Fibroblast of pulmonary artery (primary cell): ENCODE results near the gene SLU7.

Source experiments
- DNase-seq: peaks from one replicate; pipeline ENCODE4 v3.0.0-alpha.2; 2010; ENCODE audit warnings: low read depth
- H3K4me3 ChIP-seq: replicated peaks from 2 replicates; pipeline ENCODE4 v1.5.1; 2011; ENCODE audit warnings: low read depth, mild to moderate bottlenecking, control low read depth, low read length, moderate library complexity
- TF ChIP-seq, protein P1 (sequence below): IDR thresholded peaks from 2 replicates; pipeline ENCODE4 v1.5.1; 2011; ENCODE audit warnings: mild to moderate bottlenecking, control low read depth, low read length, inconsistent platforms; ENCODE audit errors: missing control alignments

Gene SLU7

DNA sequence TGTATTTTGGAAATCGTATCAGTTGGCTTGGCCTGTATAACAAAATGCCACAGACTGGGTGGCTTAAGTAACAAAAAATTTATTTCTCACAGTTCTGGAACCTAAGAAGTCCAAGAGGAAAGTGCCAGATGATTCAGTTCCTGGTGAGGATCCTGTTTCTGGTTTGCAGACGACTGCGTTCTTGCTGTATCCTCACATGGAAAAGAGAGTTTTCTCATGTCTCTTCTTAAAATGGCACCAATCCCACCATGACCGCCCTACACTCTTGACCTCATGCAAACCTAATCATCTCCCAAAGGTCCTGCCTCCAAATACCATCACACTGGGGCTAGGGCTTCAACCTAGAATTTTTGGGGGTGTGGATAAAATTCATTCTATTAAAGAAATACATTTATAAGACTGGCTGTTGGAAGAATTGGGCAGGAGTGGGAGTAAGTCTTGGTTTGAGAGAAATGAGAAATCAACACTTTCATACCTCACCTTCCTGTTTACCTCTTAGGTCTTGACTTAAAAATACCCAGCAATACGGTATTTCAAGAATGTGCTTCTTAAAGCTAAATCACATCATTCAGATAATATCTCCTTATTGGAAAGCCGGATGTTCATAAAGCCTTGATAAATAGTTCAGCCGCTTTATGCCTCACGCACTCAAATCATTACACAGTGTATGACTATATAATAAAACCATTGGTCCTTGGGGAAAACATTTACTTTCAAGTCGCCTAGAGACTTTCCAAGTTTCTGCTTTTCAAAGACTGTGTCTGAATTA is 31.5 kb upstream of the SLU7 start:
- TF ChIP-seq, protein P1, sequence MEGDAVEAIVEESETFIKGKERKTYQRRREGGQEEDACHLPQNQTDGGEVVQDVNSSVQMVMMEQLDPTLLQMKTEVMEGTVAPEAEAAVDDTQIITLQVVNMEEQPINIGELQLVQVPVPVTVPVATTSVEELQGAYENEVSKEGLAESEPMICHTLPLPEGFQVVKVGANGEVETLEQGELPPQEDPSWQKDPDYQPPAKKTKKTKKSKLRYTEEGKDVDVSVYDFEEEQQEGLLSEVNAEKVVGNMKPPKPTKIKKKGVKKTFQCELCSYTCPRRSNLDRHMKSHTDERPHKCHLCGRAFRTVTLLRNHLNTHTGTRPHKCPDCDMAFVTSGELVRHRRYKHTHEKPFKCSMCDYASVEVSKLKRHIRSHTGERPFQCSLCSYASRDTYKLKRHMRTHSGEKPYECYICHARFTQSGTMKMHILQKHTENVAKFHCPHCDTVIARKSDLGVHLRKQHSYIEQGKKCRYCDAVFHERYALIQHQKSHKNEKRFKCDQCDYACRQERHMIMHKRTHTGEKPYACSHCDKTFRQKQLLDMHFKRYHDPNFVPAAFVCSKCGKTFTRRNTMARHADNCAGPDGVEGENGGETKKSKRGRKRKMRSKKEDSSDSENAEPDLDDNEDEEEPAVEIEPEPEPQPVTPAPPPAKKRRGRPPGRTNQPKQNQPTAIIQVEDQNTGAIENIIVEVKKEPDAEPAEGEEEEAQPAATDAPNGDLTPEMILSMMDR, result no peak
- no peak overlapping the region for H3K4me3 ChIP-seq
- DNase-seq, result peak; percentile 26

- DNase-seq, result no peak
- H3K4me3 ChIP-seq, result no peak overlapping the region
- TF ChIP-seq, protein P1, result no peak
Observed at GRCh38 chr5:160449458-160449857, 30.6 kb upstream of the SLU7 start.

- H3K4me3 ChIP-seq, result no peak overlapping the region
- no peak for DNase-seq
Observed at GRCh38 chr5:160448886-160449285, 30.0 kb upstream of the SLU7 start.

GRCh38 chr5:160445751-160446150 is 26.9 kb upstream of the SLU7 start:
- TF ChIP-seq, protein P1, result no peak
- no peak overlapping the region for H3K4me3 ChIP-seq
- DNase-seq, result no peak

More at GRCh38 chr5:160448886-160449285, 30.0 kb upstream of the SLU7 start:
- TF ChIP-seq, protein P1, result no peak

- no peak overlapping the region for H3K4me3 ChIP-seq
- DNase-seq, result no peak
- TF ChIP-seq, protein P1, result no peak
Observed at GRCh38 chr5:160445132-160445531, 26.3 kb upstream of the SLU7 start.

- DNase-seq, result no peak
- no peak overlapping the region for H3K4me3 ChIP-seq
- TF ChIP-seq, protein P1, result no peak
Observed at GRCh38 chr5:160444407-160444806, 25.5 kb upstream of the SLU7 start.
